Measurements from ENCODE around the gene CIDEB. TPM values are rescaled to one million over a fixed set of nuclear protein-coding genes. Genes with fewer than 3 reads are reported as not detected.

CIDEB gene
- total and polyA plus RNA-seq, 2 of the 13 experiments (the other 11 are each of a cell fraction or from before 2014, with no cell fraction given) = 35.8 to 110 TPM

DNA sequence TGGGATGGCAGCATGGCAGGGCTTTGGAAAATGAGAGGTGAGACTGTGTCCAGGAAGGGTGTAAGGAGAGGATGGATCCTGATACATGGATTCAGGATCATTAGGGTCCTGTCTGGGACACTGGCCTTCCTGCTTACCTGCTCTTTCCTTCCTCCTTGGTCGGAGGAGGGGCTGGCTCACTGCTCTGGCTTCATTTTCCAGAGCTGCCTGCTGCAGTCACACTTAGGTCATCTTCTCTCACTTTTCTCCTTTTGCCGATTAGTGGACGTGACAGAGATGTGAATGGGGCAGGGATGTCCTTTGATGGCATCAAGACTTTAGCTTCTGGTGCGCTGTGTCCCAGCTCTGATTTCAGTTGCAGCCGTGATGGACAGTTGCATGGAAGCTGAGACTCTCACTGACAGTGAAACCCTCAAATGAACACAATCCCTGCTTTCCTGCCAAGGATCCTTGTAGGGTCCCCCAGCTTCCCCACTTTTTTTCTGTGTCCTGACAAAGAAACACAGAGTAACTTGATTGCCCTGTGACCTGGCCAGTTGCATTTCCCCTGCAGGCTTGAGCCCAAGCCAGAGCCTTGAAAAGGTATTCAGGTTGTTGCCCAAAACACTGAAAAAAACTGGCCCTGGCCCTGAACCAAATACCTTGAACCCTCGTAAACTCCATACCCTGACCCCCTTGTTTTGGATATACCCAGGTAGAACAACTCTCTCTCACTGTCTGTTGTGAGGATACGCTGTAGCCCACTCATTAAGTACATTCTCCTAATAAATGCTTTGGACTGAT, 756 bp upstream of the CIDEB start (continued):
- TF ChIP-seq, protein P1, sequence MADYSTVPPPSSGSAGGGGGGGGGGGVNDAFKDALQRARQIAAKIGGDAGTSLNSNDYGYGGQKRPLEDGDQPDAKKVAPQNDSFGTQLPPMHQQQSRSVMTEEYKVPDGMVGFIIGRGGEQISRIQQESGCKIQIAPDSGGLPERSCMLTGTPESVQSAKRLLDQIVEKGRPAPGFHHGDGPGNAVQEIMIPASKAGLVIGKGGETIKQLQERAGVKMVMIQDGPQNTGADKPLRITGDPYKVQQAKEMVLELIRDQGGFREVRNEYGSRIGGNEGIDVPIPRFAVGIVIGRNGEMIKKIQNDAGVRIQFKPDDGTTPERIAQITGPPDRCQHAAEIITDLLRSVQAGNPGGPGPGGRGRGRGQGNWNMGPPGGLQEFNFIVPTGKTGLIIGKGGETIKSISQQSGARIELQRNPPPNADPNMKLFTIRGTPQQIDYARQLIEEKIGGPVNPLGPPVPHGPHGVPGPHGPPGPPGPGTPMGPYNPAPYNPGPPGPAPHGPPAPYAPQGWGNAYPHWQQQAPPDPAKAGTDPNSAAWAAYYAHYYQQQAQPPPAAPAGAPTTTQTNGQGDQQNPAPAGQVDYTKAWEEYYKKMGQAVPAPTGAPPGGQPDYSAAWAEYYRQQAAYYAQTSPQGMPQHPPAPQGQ (CRISPR knock-in tag; IDR thresholded peaks at IDR 0.05; ENCODE audit: borderline replicate concordance) = 0 out of 2 replicates have a peak, but pooled peaks have one; percentile 33
- TF ChIP-seq ZNF543 (CRISPR knock-in tag; IDR thresholded peaks at IDR 0.05) (no peak), PRPF4 (IDR thresholded peaks at IDR 0.05; ENCODE audit: low read depth, low read length, poor library complexity, severe bottlenecking) (no peak), FIP1L1 (IDR thresholded peaks at IDR 0.05; ENCODE audit: borderline replicate concordance, insufficient read depth, low read depth, low read length) (no peak), POGZ (CRISPR knock-in tag; IDR thresholded peaks at IDR 0.05) (no peak), MXD4 (CRISPR knock-in tag; IDR thresholded peaks at IDR 0.05) (no peak), PCBP1 (IDR thresholded peaks at IDR 0.05; ENCODE audit: borderline replicate concordance, low read depth, low read length) (no peak), HMGA1 (CRISPR knock-in tag; conservative IDR thresholded peaks at IDR 0.05) (0 out of 2 replicates have a peak, but pooled peaks have one; percentile 87), ATF1 (CRISPR knock-in tag; IDR thresholded peaks at IDR 0.05) (no peak)
- TF ChIP-seq, protein P2, sequence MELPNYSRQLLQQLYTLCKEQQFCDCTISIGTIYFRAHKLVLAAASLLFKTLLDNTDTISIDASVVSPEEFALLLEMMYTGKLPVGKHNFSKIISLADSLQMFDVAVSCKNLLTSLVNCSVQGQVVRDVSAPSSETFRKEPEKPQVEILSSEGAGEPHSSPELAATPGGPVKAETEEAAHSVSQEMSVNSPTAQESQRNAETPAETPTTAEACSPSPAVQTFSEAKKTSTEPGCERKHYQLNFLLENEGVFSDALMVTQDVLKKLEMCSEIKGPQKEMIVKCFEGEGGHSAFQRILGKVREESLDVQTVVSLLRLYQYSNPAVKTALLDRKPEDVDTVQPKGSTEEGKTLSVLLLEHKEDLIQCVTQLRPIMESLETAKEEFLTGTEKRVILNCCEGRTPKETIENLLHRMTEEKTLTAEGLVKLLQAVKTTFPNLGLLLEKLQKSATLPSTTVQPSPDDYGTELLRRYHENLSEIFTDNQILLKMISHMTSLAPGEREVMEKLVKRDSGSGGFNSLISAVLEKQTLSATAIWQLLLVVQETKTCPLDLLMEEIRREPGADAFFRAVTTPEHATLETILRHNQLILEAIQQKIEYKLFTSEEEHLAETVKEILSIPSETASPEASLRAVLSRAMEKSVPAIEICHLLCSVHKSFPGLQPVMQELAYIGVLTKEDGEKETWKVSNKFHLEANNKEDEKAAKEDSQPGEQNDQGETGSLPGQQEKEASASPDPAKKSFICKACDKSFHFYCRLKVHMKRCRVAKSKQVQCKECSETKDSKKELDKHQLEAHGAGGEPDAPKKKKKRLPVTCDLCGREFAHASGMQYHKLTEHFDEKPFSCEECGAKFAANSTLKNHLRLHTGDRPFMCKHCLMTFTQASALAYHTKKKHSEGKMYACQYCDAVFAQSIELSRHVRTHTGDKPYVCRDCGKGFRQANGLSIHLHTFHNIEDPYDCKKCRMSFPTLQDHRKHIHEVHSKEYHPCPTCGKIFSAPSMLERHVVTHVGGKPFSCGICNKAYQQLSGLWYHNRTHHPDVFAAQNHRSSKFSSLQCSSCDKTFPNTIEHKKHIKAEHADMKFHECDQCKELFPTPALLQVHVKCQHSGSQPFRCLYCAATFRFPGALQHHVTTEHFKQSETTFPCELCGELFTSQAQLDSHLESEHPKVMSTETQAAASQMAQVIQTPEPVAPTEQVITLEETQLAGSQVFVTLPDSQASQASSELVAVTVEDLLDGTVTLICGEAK (IDR thresholded peaks at IDR 0.05) = no peak
- TF ChIP-seq, protein P2 (CRISPR knock-in tag; IDR thresholded peaks at IDR 0.05) = no peak
- TF ChIP-seq, protein P3, sequence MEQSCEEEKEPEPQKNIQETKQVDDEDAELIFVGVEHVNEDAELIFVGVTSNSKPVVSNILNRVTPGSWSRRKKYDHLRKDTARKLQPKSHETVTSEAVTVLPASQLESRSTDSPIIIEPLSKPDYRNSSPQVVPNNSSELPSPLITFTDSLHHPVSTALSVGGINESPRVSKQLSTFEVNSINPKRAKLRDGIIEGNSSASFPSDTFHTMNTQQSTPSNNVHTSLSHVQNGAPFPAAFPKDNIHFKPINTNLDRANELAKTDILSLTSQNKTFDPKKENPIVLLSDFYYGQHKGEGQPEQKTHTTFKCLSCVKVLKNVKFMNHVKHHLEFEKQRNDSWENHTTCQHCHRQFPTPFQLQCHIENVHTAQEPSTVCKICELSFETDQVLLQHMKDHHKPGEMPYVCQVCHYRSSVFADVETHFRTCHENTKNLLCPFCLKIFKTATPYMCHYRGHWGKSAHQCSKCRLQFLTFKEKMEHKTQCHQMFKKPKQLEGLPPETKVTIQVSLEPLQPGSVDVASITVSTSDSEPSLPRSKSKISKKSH (CRISPR knock-in tag; IDR thresholded peaks at IDR 0.05; ENCODE audit: borderline replicate concordance) = 0 out of 2 replicates have a peak, but pooled peaks have one; percentile 76

All from HepG2 (cell line).